Stimulated activated CD8-positive, alpha-beta memory T cell treated with anti-CD3 and anti-CD28 coated beads, Interleukin-2, amount 100 ng/mL, for 1 hour (primary cell): Measurements from ENCODE around the gene RABL2A.
"Not testable (repeated sequence)": the region's sequence is repeated elsewhere in the genome, so short reads cannot be mapped to it uniquely, and the experiment has no call there.

Source experiments
- DNase-seq, 2 donors: peaks; one replicate each; pipeline ENCODE4 v3.0.0-alpha.2; 2020; ENCODE audit warnings: low read depth in 2 of 2

RABL2A gene

GRCh38 chr2:113685471-113685870 is 58.4 kb downstream of the RABL2A start:
- no peak for DNase-seq

DNA sequence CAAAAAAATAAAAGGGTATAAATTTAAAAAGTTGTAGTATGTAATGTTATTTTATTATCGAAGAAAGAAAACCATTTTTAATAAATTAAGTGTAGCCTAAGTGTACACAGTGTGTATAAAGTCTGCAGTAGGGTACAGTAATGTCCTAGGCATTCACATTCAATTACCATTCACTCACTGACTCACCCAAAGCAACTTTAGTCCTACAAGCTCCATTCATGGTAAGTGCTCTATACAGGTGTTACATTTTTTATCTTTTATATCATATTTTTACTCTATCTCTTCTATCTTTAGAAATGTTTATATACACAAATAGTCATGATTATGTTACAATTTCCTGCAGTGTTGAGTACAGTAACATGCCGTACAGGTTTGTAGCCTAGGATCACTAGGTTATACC is 59.5 kb downstream of the RABL2A start:
- no peak for DNase-seq

- DNase-seq: not testable (repeated sequence)
Observed at GRCh38 chr2:113690871-113691270, 63.8 kb downstream of the RABL2A start.
